Measurements from ENCODE around the gene OBSCN.

DNA sequence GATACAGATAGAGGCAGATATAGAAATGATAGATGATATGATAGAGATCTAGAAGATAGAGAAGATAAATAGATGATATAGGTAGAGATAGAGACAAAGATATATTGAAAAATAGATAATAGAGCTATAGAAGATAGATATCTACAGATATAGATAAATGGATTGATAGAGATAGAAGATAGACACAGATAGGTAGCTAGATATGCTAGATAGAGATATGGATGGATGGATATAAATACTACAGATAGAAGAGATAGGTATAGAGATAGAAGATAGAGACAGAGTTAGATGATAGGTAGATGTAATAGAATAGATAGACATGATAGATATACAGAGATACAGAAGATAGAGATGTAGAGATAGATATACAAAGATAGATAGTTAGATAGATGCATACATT lies 177.4 kb downstream of the OBSCN start:
- TF ChIP-seq REST (IDR thresholded peaks at IDR 0.05; ENCODE audit: insufficient read depth in 1 of 2, low read depth in 2 of 2, low read length in 2 of 2) = no peak
- no peak for TF ChIP-seq SIN3A (IDR thresholded peaks at IDR 0.05; ENCODE audit: borderline replicate concordance, insufficient read depth, low read length)
